Measurements from ENCODE around the gene RNF138. TPM values are rescaled to one million over a fixed set of nuclear protein-coding genes. Genes with fewer than 3 reads are reported as not detected.

Gene RNF138
- total RNA-seq, 1 experiment from 2014 or later: 21.5 TPM

- no peak for TF ChIP-seq EZH2 (IDR thresholded peaks at IDR 0.05; ENCODE audit: low read depth)
- TF ChIP-seq, protein P1, sequence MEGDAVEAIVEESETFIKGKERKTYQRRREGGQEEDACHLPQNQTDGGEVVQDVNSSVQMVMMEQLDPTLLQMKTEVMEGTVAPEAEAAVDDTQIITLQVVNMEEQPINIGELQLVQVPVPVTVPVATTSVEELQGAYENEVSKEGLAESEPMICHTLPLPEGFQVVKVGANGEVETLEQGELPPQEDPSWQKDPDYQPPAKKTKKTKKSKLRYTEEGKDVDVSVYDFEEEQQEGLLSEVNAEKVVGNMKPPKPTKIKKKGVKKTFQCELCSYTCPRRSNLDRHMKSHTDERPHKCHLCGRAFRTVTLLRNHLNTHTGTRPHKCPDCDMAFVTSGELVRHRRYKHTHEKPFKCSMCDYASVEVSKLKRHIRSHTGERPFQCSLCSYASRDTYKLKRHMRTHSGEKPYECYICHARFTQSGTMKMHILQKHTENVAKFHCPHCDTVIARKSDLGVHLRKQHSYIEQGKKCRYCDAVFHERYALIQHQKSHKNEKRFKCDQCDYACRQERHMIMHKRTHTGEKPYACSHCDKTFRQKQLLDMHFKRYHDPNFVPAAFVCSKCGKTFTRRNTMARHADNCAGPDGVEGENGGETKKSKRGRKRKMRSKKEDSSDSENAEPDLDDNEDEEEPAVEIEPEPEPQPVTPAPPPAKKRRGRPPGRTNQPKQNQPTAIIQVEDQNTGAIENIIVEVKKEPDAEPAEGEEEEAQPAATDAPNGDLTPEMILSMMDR (conservative IDR thresholded peaks at IDR 0.05): no peak
- no peaks in the 10 kb centered on the region for H3K9me3 ChIP-seq (ENCODE audit: insufficient read depth, low read depth)
These were observed 42.1 kb upstream of the RNF138 start for GRCh38 chr18:32049393-32050171.

GRCh38 chr18:32056613-32057358, 34.9 kb upstream of the RNF138 start:
- Histone ChIP-seq H3K27me3 (ENCODE audit: insufficient read depth, low read depth) (no peaks in the 10 kb centered on the region), H3F3A (ENCODE audit: insufficient read depth, low read depth) (no peaks in the 10 kb centered on the region), H3K4me1 (replicated peaks; ENCODE audit: insufficient read depth) (no peaks in the 10 kb centered on the region), H2AFZ (no peak overlapping the region), H3K79me2 (ENCODE audit: low read depth) (no peaks in the 10 kb centered on the region), H3K9me3 (ENCODE audit: insufficient read depth, low read depth) (no peaks in the 10 kb centered on the region), H4K20me1 (ENCODE audit: insufficient read depth) (no peaks in the 10 kb centered on the region), H3K4me3 (no peak overlapping the region), H3K27ac (no peak overlapping the region), H3K4me2 (no peak overlapping the region), H3K36me3 (ENCODE audit: low read depth) (no peaks in the 10 kb centered on the region), H3K9me2 (ENCODE audit: insufficient read depth) (no peaks in the 10 kb centered on the region)
- DNase-seq: no peak
- no peak for TF ChIP-seq EZH2 (IDR thresholded peaks at IDR 0.05; ENCODE audit: low read depth)
- TF ChIP-seq, protein P1 (conservative IDR thresholded peaks at IDR 0.05): no peak
- intact Hi-C loops (cut with micrococcal nuclease; ENCODE audit: unreplicated experiment): no loop called here
- POLR2A ChIA-PET (ENCODE audit: unreplicated experiment): no interaction called here
- BruUV-seq (replicated peaks): no TSS peak
- CTCF ChIA-PET: no interaction called here

More at GRCh38 chr18:32049393-32050171, 42.1 kb upstream of the RNF138 start:
- no peaks in the 10 kb centered on the region for H3K36me3 ChIP-seq (ENCODE audit: low read depth)
- POLR2A ChIA-PET (ENCODE audit: unreplicated experiment): no interaction called here
- H4K20me1 ChIP-seq (ENCODE audit: insufficient read depth): no peaks in the 10 kb centered on the region
- no peak overlapping the region for H3K27ac ChIP-seq
- H3K9me2 ChIP-seq (ENCODE audit: insufficient read depth): no peaks in the 10 kb centered on the region
- no peak overlapping the region for H2AFZ ChIP-seq
- no peaks in the 10 kb centered on the region for H3K4me1 ChIP-seq (replicated peaks; ENCODE audit: insufficient read depth)
- no peak overlapping the region for H3K4me2 ChIP-seq
- no peak overlapping the region for H3K4me3 ChIP-seq
- DNase-seq: peak in 1 of 2 experiments; percentile 37
- CTCF ChIA-PET: no interaction called here
- H3K27me3 ChIP-seq (ENCODE audit: insufficient read depth, low read depth): no peaks in the 10 kb centered on the region
- intact Hi-C loops (cut with micrococcal nuclease; ENCODE audit: unreplicated experiment): no loop called here
- H3F3A ChIP-seq (ENCODE audit: insufficient read depth, low read depth): no peaks in the 10 kb centered on the region
- no peaks in the 10 kb centered on the region for H3K79me2 ChIP-seq (ENCODE audit: low read depth)
- BruUV-seq (replicated peaks): no TSS peak

- H3K9me2 ChIP-seq (ENCODE audit: insufficient read depth): no peaks in the 10 kb centered on the region
- no peak overlapping the region for H3K27ac ChIP-seq
- no peak overlapping the region for H3K4me3 ChIP-seq
- no peaks in the 10 kb centered on the region for H3F3A ChIP-seq (ENCODE audit: insufficient read depth, low read depth)
- no peaks in the 10 kb centered on the region for H3K79me2 ChIP-seq (ENCODE audit: low read depth)
- H3K4me2 ChIP-seq: no peak overlapping the region
- CTCF ChIA-PET: no interaction called here
- no peak for DNase-seq
- H4K20me1 ChIP-seq (ENCODE audit: insufficient read depth): no peaks in the 10 kb centered on the region
- TF ChIP-seq, protein P1 (conservative IDR thresholded peaks at IDR 0.05): no peak
- no peak for TF ChIP-seq EZH2 (IDR thresholded peaks at IDR 0.05; ENCODE audit: low read depth)
- H3K4me1 ChIP-seq (replicated peaks; ENCODE audit: insufficient read depth): no peaks in the 10 kb centered on the region
- no peaks in the 10 kb centered on the region for H3K9me3 ChIP-seq (ENCODE audit: insufficient read depth, low read depth)
- BruUV-seq (replicated peaks): no TSS peak
- POLR2A ChIA-PET (ENCODE audit: unreplicated experiment): no interaction called here
- intact Hi-C loops (cut with micrococcal nuclease; ENCODE audit: unreplicated experiment): no loop called here
- H3K27me3 ChIP-seq (ENCODE audit: insufficient read depth, low read depth): no peaks in the 10 kb centered on the region
- H3K36me3 ChIP-seq (ENCODE audit: low read depth): no peaks in the 10 kb centered on the region
- H2AFZ ChIP-seq: no peak overlapping the region
These were observed 34.0 kb upstream of the RNF138 start for GRCh38 chr18:32057624-32058165.

All from PC-9 (cell line).